Activated CD8-positive, alpha-beta memory T cell treated with anti-CD3 and anti-CD28 coated beads for 36 hours (primary cell): ENCODE measurements around the gene ABHD5. TPM values are rescaled to one million over a fixed set of nuclear protein-coding genes. Genes with fewer than 3 reads are reported as not detected.

Experiments
- CTCF ChIA-PET: fragments of 350-600 bp; sonication (Branson Sonifier 250); formaldehyde crosslinking; loops from one replicate; lab custom pipeline; 2021; ENCODE audit warnings: antibody characterized with exemption; lab: Charles Lee
- POLR2A ChIA-PET: fragments of 350-600 bp; sonication (Branson Sonifier 250); formaldehyde crosslinking; loops from one replicate; lab custom pipeline; 2021; ENCODE audit warnings: antibody characterized with exemption; lab: Charles Lee
- total RNA-seq, 2 experiments: library from RNA; stranded (reverse); gene quantifications; one replicate each; pipeline ENCODE4 v1.2.3, GENCODE V29; 2021

ABHD5 gene
- total RNA-seq, 2 experiments from 2014 or later, result 14.3 to 14.8 TPM

- ChIA-PET POLR2A (interaction anchor here (0.5 kb wide), 1 partner anchor 11 kb away, joined by 3 read pairs; no protein-coding TSS in a partner anchor), CTCF (no interaction called here)
Measured at GRCh38 chr3:43706342-43706741, 15.6 kb downstream of the ABHD5 start.

DNA sequence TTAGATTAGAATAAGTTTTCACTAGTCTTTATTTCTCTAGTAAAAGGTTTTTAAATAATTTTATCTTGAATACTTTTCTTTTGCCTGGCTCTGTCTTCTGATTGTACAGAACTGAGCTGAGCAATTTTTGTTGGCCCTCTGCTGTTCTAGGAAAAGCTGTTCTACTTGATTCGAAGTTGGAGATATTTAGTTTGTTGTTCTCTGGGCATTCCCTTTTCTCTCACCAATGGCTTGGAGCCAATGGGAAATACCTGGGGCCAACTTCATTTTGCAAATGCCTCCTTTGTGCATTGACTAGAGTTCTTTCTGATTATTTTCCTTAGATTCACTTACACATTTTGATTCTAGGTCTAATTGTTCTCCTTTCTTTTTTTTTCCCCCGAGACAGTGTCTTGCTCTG lies 16.5 kb downstream of the ABHD5 start:
- POLR2A ChIA-PET, result no interaction called here
- CTCF ChIA-PET, result no interaction called here

- ChIA-PET POLR2A (no interaction called here), CTCF (no interaction called here)
Measured at GRCh38 chr3:43707998-43708397, 17.3 kb downstream of the ABHD5 start.

DNA sequence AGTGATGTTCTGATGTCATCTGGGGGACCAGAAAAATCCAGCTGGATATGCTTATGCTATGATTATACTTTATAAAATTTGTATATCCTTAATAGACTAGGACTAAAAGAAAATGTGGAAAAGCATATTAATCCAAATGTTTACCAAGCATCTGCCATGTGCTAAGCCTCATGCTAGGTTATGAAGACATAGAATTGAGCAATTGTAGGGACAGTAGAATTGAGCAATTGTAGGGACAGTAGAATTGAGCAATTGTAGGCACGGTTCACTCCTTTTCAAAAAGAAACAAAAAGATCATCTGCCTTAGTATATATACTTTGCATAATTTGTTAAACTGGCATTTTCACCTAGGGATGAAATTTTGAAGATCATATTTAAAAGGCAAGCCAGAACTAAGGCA lies 18.3 kb downstream of the ABHD5 start:
- POLR2A ChIA-PET, result no interaction called here
- CTCF ChIA-PET, result no interaction called here

GRCh38 chr3:43710607-43711006 lies 19.9 kb downstream of the ABHD5 start:
- ChIA-PET POLR2A (no interaction called here), CTCF (no interaction called here)

GRCh38 chr3:43718296-43718695 lies 27.6 kb downstream of the ABHD5 start:
- POLR2A ChIA-PET, result no interaction called here
- CTCF ChIA-PET, result no interaction called here

DNA sequence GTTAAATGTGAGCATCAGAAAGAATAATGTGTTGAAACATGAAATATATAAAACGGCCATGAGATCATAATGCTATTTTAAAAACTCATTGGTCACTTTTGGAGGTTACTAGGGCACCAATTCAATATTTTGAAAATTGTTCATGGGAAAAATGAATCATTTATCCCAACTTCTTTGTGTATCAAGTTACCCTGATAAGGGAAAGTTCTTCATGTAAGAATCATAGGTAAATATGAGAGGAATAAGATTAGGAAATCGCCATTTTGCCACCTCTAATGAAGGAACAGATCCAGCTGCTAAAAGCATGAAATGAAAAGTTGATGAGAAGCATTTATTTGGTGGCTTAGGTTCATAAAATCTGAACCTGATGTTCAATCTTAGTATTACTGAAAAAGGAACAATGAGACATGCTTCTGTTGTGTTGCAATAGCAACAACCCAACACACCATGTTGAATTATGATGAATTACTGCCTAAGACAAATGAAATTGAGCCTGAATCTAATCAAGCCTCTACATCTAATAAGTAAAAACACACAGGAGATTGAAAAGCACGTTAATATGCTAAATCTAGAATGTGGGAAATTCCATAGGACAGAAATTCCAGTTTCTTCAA lies 32.5 kb downstream of the ABHD5 start:
- POLR2A ChIA-PET, result no interaction called here
- CTCF ChIA-PET, result no interaction called here

- CTCF ChIA-PET, result no interaction called here
- POLR2A ChIA-PET, result no interaction called here
Measured at GRCh38 chr3:43726521-43726920, 35.8 kb downstream of the ABHD5 start.

GRCh38 chr3:43727930-43728329 lies 37.2 kb downstream of the ABHD5 start:
- CTCF ChIA-PET, result no interaction called here
- POLR2A ChIA-PET, result no interaction called here

DNA sequence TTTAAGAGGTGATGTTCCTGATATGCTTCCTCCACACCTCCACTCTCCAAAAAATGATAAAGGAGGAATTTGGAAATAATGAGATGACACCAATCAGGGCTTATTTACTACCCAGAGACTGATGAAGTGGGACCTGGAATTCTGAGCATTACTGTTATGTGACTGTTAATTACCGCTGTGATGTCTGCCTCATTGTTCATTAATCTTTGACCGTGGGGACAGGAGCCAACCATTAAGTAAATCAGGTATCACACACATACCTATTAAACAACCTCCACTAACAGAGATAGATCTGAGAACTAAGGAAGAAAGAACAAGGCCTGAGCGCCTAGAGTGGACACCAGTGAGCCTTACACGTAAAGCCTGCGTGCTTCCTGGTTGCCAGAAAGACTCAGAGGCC lies 37.7 kb downstream of the ABHD5 start:
- CTCF ChIA-PET, result no interaction called here

GRCh38 chr3:43728947-43729346 lies 38.2 kb downstream of the ABHD5 start:
- ChIA-PET CTCF (no interaction called here), POLR2A (no interaction called here)

More for the DNA sequence above, 37.7 kb downstream of the ABHD5 start:
- POLR2A ChIA-PET, result no interaction called here

- POLR2A ChIA-PET, result no interaction called here
- CTCF ChIA-PET, result no interaction called here
Measured at GRCh38 chr3:43729707-43730414, 39.1 kb downstream of the ABHD5 start.

GRCh38 chr3:43732747-43733425 lies 42.1 kb downstream of the ABHD5 start:
- CTCF ChIA-PET, result no interaction called here
- POLR2A ChIA-PET, result no interaction called here

GRCh38 chr3:43733459-43734384 lies 43.0 kb downstream of the ABHD5 start:
- ChIA-PET CTCF (no interaction called here), POLR2A (no interaction called here)

GRCh38 chr3:43734685-43735084 lies 43.9 kb downstream of the ABHD5 start:
- ChIA-PET POLR2A (no interaction called here), CTCF (interaction anchor here (0.5 kb wide), 2 partner anchors 412 to 917 kb away, joined by 3 to 5 read pairs; no protein-coding TSS in a partner anchor)

- POLR2A ChIA-PET, result no interaction called here
- CTCF ChIA-PET, result no interaction called here
Measured at GRCh38 chr3:43735618-43736017, 44.9 kb downstream of the ABHD5 start.

GRCh38 chr3:43736558-43737440 lies 46.1 kb downstream of the ABHD5 start:
- POLR2A ChIA-PET, result no interaction called here
- CTCF ChIA-PET, result no interaction called here

- CTCF ChIA-PET, result no interaction called here
- POLR2A ChIA-PET, result no interaction called here
Measured at GRCh38 chr3:43738305-43738704, 47.6 kb downstream of the ABHD5 start.

DNA sequence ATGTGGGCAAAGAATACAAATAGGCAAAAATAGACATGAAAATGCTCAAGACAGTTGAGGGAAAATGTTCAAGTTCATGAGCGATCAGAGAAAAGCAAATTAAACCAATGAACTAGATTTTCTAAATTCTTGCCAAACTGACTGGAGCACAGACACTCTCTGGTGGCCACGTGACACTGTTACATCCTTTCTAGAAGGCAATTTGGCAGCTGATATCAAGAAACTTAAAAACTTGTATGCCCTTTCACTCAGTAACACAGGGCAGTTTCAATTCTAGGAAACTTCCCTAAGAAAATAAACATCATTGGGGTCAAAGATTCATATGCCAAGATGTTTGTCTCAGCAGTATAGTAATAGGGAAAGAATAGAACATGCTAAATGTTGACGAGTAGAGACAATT lies 52.2 kb downstream of the ABHD5 start:
- CTCF ChIA-PET, result no interaction called here
- POLR2A ChIA-PET, result no interaction called here
